Omental fat pad (tissue), 4 donors: ENCODE measurements around the gene RASSF6. TPM values are rescaled to one million over a fixed set of nuclear protein-coding genes. Genes with fewer than 3 reads are reported as not detected.
"Not testable (repeated sequence)": the region's sequence is repeated elsewhere in the genome, so short reads cannot be mapped to it uniquely, and the experiment has no call there.

Source experiments
- ATAC-seq: fragments of 150-250 bp; one replicate; pipeline ENCODE4 v1.9.1; 2016; ENCODE audit warnings: mild to moderate bottlenecking, moderate library complexity; ENCODE audit not compliant: low FRiP score
- DNase-seq: peaks from one replicate; pipeline ENCODE4 v3.0.0-alpha.2; 2019; ENCODE audit warnings: low spot score
- CTCF ChIP-seq, 3 donors: fragments of 450-650 bp; IDR thresholded peaks; one replicate each; pipeline ENCODE4 v1.5.1; 2016 to 2017; ENCODE audit warnings: antibody characterized with exemption in 3 of 3, mild to moderate bottlenecking in 3 of 3, moderate library complexity in 2 of 3
- total RNA-seq, 4 donors: library from RNA; depleted of rRNA; stranded (reverse); fragments of >200 nt; gene quantifications; one replicate each; pipeline ENCODE4 v1.1.0, GENCODE V29; 2016

RASSF6 gene
- total RNA-seq: under 1 TPM in 2 of 4 donors, not detected in 2; 0.31 to 0.46 TPM

GRCh38 chr4:73620115-73620792 is at the start of gene RASSF6:
Gene RASSF6 (minus strand): TSS chr4:73620436. CDS start chr4:73611795, 8,641 bp downstream.
- TF ChIP-seq CTCF (IDR thresholded peaks at IDR 0.05): no peak
- ATAC-seq (peak; percentile 84), DNase-seq (no peak)

GRCh38 chr4:73669410-73670183 is 49.4 kb upstream of the RASSF6 start:
- ATAC-seq (peak; percentile 64), DNase-seq (no peak)
- no peak for TF ChIP-seq CTCF (IDR thresholded peaks at IDR 0.05)

- no peak for TF ChIP-seq CTCF (IDR thresholded peaks at IDR 0.05)
- no peak for DNase-seq
- peak; percentile 65 for ATAC-seq
These were observed 48.6 kb upstream of the RASSF6 start for GRCh38 chr4:73668782-73669201.

GRCh38 chr4:73665924-73666323 is 45.7 kb upstream of the RASSF6 start:
- ATAC-seq, DNase-seq: not testable (repeated sequence)

GRCh38 chr4:73664470-73664869 is 44.2 kb upstream of the RASSF6 start:
- ATAC-seq: no peak
- DNase-seq: no peak
- TF ChIP-seq CTCF (IDR thresholded peaks at IDR 0.05): no peak

- no peak for TF ChIP-seq CTCF (IDR thresholded peaks at IDR 0.05)
- no peak for DNase-seq
- ATAC-seq: no peak
These were observed 43.3 kb upstream of the RASSF6 start for GRCh38 chr4:73663576-73663975.

GRCh38 chr4:73662709-73663546 is 42.7 kb upstream of the RASSF6 start:
- no peak for TF ChIP-seq CTCF (IDR thresholded peaks at IDR 0.05)
- DNase-seq: no peak
- ATAC-seq: peak; percentile 58
